ENCODE results near the gene DHRS7B. TPM values are rescaled to one million over a fixed set of nuclear protein-coding genes. Genes with fewer than 3 reads are reported as not detected.
A peak's percentile ranks its signal among the peaks of the same experiment; 100 is the strongest.

DHRS7B gene
- total RNA-seq, 1 experiment from 2014 or later = 17.6 TPM

DNA sequence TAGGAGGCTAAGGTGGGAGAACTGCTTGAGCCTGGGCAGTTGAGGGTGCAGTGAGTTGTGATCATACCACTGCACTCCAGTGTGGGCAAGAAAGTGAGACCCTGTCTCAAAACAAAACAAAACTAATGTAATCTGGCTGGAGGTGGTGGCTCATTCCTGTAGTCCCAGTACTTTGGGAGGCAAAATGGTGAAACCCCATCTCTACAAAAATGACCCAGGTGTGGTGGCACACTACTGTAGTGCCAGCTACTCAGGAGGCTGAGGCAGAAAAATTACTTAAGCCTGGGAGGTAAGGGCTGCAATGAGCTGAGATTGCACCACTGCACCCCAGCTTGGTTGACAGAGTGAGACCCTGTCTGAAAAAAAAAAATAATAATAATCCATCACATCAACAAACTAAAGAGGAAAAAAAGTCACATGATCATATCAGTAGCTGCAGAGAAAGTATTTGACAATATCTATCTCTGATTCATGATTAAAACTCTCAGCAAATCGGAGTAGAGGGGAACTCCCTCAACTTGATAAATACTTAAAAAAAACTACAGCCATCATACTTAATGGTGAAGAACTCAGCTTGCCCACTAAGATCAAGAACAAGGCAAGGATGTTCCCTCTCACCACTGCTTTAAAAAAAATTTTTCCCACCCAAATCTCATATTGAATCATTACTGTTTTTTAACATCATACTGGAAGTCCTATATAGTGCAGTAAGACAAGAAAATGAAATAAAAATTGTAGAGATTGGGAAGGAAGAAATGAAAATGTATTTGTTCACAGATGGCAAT, 31.0 kb downstream of the DHRS7B start:
- DNase-seq (ENCODE audit: low read depth) = no peak

- DNase-seq (ENCODE audit: low read depth) = no peak
Observed at GRCh38 chr17:21160401-21160800, 33.6 kb downstream of the DHRS7B start.

GRCh38 chr17:21161498-21162393, 35.0 kb downstream of the DHRS7B start:
- DNase-seq (ENCODE audit: low read depth) = peak; percentile 32

DNA sequence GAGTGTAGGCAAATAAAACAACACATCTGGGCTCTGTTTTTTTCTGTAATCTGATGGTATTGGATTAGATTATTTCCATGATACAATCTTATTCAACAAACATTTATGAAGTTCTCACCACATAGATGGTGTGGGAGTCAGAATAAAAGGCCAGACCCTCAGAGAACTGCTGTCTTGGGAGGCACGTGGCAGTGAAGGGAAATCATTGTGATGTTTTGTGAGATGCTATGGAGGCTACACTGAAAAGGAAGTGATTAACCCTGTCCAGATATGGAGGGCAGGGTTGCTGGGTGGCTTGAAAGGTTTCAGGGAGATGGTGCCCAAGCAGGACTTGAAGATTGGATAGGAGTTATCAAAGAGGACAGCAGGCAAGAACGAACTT, 35.6 kb downstream of the DHRS7B start:
- no peak for DNase-seq (ENCODE audit: low read depth)

- no peak for DNase-seq (ENCODE audit: low read depth)
Observed at GRCh38 chr17:21163101-21163500, 36.3 kb downstream of the DHRS7B start.

DNA sequence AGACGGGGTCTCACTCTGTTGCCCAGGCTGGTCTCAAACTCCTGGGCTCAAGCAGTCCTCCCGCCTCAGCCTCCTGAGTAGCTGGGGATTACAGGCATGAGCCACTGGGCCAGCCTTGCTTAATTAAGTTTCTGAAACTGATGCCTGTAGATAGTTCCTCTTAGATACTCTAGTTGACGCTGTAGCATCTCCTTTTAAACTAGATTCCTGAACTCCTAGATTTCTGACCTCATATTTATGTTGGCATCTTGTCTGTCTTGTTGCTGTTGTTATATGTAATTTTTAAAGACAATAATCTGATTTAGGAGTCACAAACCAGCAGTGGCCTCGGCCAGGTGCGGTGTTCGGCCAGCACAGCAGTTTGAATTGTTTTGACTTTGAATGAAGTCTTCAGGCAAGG, 37.5 kb downstream of the DHRS7B start:
- DNase-seq (ENCODE audit: low read depth) = no peak

DNA sequence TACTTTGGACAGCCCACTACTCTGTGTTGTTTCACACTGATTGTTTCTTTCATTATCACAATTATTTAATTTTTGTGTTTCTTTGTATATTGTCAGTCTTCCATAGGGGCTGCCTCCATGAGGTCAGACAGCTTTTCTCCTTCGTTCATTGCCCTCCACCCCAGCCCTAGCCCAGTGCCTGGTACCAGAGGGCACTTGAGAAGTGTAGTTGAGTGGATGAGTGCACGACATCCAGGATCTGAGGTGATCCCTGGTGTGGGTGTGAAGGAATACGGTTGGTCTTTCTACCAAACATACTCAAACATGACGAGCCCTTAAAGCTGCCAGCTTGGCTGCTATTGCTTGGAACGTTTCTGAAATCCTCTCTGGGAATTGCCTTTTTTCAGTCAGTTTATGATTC, 37.9 kb downstream of the DHRS7B start:
- DNase-seq (ENCODE audit: low read depth) = no peak

- no peak for DNase-seq (ENCODE audit: low read depth)
Observed at GRCh38 chr17:21165922-21166594, 39.3 kb downstream of the DHRS7B start.

DNA sequence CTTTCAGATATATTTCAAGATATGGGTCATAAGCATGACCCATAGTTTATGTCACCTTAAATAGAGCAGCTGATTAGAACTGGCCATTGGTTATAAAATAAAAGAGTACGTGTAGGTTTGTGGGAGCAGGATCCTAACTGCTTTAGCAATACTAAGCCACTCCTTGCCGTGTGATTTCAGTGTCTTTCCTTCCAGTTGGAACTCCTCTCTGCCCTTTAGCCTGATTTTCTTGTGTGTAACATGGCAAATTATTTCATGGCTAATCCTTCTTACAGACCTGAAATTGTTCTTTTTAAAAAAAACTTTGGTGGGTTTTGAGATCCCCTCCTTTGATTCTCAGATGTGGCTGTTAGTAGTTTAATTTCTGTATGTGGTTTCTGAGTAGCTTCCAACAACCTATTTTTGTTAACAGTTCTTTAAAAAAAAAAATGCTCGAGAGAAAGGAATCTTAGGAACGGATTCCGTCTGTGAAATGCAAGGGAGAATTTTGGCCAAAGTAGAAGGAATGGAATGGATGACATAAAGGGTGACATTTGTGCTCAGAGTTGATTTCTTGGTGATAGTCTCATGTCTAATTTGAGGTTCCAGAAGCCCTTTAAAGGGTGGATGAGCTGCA, 39.9 kb downstream of the DHRS7B start:
- DNase-seq (ENCODE audit: low read depth) = no peak

- no peak for DNase-seq (ENCODE audit: low read depth)
Observed at GRCh38 chr17:21167303-21167702, 40.5 kb downstream of the DHRS7B start.

DNA sequence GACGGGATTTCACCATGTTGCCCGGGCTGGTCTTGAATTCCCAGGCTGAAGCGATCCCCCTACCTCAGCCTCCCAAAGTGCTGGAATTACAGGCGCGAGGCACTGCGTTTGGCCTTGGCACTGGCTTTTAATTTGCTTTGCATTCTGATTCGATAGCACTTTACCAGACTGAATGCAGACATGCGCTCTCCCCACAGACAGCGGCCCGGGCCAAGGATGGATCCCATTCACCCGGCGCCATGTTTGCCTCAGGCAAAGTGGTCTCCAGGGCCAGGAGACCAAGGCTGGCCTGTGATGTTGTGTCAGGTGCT, 41.7 kb downstream of the DHRS7B start:
- no peak for DNase-seq (ENCODE audit: low read depth)

DNA sequence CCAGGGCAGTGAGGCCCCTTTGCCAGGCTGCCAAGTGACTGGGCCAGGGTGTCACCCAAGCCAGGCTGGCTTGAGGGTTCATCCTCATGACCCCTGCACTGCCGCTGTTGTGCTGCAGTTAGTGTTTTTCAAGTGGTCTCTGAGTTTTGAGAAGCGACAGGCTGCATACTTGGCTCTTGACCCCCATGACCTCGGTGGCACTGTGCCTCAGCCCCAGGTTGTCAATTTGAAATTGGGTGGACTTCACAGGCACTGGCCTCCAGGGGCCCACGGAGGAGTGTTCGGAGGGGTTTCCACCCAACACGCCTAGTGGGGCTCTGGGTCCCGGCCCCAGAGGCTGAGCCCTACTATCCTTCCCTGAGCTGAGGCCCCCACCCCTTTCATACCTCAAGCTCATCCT, 42.7 kb downstream of the DHRS7B start:
- DNase-seq (ENCODE audit: low read depth) = no peak

DNA sequence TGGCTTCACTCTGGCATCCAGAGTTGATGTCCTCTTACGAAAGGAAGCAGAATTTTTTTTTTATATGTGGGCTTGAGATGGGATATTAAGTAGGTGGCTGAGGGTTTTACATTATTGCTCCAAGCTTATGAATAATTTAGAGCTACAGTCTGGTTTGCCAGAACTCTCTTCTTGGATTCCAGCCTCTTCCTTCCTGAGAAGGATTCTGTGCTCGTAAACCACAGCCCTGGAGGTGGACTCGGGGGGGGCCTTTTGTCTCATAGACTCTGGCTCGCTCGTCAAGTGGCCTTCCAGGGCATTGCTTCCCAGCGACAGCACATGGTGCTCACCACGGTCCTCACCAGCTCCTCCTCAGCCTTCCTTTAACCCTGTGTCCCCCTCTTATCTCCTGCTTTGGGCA, 44.0 kb downstream of the DHRS7B start:
- DNase-seq (ENCODE audit: low read depth) = no peak

- DNase-seq (ENCODE audit: low read depth) = no peak
Observed at GRCh38 chr17:21171309-21171922, 44.7 kb downstream of the DHRS7B start.

DNA sequence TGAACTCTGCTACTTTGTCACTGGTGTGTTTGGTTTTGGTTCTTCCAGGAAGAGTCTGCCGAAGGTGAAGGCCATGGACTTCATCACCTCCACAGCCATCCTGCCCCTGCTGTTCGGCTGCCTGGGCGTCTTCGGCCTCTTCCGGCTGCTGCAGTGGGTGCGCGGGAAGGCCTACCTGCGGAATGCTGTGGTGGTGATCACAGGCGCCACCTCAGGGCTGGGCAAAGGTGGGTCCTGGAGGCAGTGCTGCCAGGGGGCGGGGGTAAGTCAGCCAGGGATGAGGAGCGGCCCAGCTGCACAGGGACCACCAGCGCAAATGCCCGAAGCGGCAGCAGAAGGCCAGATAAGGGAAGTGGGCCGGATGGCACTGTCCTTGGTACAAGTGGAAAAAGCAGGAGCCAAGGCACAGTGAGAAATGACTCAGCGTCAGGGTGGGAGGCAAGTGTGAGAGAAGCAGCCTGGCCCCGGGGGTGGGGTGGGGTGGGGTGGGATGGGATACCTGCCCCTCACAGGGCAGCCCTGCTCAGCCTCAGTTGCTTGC, 45.3 kb downstream of the DHRS7B start:
- DNase-seq (ENCODE audit: low read depth) = no peak

DNA sequence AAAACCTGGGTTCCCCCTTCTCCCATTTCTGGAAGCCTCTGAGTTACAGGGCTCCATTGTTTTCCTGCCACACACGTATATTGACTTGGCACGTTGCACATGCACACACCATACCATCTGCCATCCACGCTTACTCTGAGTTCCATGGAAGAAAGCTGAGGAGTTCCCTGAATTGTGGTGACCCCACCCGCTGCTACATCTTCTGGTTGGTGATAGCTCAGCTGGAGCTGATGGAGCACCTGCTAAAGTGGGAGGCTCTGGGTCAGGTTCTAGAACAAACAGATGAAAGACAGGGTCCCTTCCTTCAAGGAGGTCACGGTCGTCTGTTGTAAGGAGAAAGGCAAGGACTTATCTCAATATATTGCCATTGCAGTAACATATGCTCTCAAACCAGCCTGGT, 46.1 kb downstream of the DHRS7B start:
- no peak for DNase-seq (ENCODE audit: low read depth)

DNA sequence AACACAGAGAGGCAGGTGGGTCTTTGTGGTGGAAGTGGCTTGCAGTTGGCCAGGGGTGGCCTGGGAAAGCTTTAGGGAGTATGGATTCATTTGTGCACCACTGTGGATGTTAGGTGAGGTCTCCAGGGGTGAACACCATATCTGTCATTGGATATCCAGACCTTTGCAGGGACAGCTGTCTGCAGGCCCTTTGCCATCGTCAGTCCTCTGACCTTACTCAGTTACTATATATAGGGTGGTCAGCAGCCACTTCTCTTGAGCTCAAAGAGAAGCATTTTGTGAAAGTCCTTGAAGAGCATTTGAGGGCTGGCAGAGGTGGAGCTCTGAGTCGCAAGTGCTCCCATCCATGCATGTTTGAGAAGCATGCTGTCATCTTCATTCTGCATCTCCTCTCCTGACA, 46.8 kb downstream of the DHRS7B start:
- no peak for DNase-seq (ENCODE audit: low read depth)

DNA sequence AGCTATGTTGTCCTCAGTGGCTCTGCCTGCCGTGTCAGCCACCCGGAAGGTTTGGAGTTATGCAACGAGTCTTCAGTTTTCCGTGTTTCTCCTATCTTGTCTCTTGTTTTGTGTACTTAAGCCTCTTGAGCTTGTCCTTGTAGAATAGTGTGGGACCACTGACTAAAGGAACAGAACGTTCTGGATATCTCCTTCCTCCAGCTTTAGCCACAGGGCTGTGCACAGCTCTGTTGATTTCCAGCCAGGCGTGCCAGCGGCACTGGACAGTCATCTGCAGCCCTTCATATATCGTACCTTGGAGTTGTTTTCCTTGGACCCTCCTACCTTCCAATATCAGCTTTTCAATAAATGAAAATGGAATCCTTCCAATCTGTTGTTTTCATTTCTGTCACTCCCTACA, 47.4 kb downstream of the DHRS7B start:
- DNase-seq (ENCODE audit: low read depth) = no peak

DNA sequence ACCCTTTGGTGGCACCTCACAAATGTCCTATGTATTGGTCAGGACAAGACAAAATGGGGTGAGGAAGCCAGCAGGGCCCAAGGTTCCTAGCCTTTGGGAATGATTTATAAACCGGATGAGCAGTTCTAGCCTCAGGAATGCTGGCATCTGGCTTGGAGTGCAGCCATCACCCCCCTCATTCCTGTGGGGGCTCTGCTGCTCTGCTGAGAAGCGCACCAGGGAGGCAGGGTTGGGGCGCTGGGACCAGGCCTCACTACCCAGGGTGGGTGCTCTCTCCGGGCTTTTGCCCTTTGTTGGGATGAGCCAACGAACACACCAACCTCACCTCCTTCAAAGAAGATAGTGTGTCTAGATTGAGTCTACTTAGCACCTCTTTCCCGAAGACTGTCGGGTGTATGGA, 47.9 kb downstream of the DHRS7B start:
- DNase-seq (ENCODE audit: low read depth) = no peak

- no peak for DNase-seq (ENCODE audit: low read depth)
Observed at GRCh38 chr17:21176773-21177395, 50.1 kb downstream of the DHRS7B start.

- no peak for DNase-seq (ENCODE audit: low read depth)
Observed at GRCh38 chr17:21177401-21177800, 50.6 kb downstream of the DHRS7B start.
